ENCODE data around the gene SPEN.
"Not testable (repeated sequence)": the region's sequence is repeated elsewhere in the genome, so short reads cannot be mapped to it uniquely, and the experiment has no call there.

The SPEN gene

DNA sequence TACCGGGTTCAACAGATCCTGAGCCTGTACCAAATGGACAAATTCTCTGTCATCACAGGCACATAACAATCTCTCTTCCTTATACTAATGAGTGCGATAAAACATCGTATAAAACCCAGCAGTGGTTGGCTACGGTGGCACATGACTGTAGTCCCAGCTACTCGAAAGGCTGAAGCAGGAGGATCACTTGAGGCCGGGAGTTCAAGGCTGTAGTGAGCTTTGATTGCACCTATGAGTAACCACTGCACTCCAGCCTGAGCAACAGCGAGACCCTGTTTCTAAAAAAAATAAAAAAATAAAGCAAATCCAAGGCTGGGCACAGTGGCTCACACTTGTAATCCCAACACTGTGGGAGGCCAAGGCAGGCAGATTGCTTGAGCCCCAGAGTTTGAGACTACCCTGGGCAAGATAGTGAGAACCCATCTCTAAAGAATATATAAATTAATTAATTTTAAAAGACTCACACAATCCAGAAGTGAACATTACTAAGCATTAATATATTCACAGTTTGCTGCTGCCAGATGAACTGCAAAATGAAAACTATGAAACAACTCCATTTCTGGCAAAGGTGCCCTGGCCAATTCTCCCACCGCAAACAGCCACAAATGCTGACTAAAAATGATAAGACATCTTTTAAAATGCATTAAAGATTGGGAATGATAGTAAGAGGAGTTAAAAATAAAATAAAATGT lies 115.3 kb downstream of the SPEN start:
- DNase-seq, result no peak

DNA sequence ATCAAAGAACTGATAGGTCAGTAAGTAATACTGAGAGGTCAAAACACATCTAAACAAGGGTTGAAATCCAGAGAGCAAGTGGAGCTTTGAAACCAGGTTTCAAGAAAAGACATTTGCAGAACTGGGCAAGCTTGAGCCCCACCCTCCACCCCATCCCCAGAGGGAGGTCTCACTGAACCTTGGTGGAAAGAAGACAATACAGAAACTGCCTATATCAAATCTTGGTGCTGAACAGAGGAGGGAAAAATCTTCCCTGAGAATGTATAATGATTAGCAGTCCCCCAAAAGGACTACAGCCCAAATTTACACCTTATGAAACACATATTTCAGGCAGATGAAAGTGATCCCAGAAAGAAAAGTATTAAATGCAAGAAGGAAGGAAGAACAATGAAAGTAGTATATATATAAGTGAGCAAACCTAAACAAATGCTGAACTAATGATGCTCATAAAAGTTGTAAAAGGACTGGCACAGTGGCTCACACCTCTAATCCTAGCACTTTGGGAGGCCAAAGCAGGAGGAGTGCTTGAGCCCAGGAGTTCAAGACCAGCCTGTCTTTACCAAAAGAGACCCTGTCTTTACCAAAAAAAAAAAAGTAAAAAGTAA lies 116.0 kb downstream of the SPEN start:
- no peak for DNase-seq

- peak in 1 of 5 donors; percentile 41 for DNase-seq
Observed at GRCh38 chr1:15963968-15964648, 116.6 kb downstream of the SPEN start.

DNA sequence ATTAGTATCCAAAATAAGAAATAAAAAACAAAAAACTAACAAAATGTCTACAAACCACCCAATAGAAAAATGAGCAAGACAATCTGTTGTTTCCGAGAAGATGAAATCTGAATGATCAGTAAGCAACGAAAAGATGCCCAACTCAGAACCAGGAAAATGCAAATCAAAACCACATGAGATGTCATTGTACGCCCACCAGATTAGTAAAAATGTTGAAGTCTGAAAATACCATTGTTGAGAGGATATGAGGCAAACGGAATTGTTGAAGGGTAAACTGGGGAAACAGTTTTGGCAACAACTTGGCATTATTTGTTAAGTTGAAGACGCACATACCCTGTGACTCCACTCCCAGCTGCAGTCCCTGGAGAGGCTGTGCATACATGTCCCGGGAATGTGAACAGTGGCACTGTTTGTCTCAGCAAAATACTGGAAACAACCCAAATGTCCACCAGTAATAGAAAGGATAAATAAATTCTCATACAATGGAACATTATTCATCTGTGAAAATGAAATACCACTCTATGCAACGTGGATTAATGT lies 117.8 kb downstream of the SPEN start:
- DNase-seq, result peak in 1 of 5 donors; percentile 64

DNA sequence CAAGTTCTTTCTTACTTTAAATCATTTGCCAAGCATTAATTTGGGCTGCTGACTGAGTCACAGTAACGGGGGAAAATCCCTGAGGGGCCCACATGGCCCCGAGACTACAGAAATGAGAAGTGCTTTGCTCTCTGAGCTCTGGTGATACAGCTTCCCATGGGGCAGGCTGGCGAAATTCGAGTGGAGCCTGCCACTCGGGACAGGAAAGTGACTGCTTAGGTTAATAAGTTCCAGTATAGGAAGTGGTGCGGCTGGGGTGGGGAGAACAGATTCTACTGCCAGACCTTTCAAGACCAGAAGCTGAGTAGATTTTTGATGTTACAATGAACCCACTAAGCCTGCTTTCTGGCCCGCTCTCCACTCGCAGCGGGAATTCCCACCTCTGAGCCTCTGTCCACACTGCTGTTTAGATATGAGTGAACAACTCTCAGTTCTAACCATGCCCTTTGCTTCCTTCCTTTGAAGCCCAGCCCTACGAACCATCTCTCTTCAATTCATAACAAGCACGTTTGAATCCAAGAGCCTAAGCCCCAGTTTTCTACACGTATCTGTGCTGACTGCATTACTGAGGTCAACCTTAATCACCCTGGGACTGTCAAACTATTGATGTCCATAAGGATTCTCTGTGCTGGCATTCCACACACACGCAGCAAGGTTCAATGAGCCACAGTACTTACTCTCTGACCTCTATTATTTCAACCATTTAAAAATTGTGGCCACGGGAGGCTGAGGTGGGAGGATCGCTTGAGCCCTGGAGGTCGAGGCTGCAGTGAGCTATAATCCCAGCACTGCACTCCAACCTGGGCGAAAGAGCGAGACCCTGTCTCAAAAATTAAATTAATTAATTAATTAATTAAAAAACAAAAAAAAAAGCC lies 118.8 kb downstream of the SPEN start:
- DNase-seq, result peak in 3 of 5 donors; percentile 35 to 87 (median 41)

DNA sequence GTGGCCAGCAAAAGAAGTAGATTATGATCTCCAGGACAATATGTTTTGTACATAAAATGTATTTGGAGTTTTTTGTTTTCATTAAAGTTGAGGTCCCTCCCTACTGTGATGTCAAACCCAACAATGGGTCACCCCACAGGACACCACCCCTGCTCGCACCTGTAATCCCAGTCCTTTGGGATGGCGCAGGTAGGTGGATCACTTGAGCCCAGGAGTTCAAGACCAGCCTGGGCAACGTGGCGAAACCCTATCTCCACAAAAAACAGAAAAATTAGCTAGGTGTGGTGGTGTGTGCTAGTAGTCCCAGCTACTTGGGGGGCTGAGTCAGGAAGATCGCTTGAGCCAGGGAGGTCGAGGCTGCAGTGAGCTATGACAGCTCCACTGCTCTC lies 119.4 kb downstream of the SPEN start:
- no peak for DNase-seq

- no peak for DNase-seq
Observed at GRCh38 chr1:15968172-15968571, 120.7 kb downstream of the SPEN start.

GRCh38 chr1:15969321-15969880 lies 121.9 kb downstream of the SPEN start:
- DNase-seq, result no peak

GRCh38 chr1:15970911-15971310 lies 123.4 kb downstream of the SPEN start:
- DNase-seq, result no peak

DNA sequence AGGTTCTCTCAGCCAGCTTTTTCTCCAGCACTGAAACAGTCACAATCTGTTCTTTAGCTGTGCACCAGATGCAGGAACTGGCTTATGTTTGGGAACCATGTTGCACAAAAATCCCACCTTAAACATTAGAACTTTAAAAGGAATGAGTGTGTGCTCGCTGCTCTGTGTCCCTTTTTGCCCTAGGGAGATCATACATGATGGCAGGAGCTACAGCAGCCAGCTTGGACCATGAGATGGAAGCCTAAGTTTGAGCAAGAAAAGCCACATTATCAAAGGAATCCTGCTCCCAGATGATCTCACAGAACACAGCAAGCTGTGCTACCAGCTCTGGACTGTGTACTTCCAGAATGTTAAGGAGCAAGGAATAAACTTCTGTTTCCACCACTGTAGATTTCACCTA lies 124.9 kb downstream of the SPEN start:
- DNase-seq, result no peak

- DNase-seq, result no peak
Observed at GRCh38 chr1:15973772-15974171, 126.3 kb downstream of the SPEN start.

GRCh38 chr1:15974855-15975254 lies 127.3 kb downstream of the SPEN start:
- DNase-seq, result no peak

DNA sequence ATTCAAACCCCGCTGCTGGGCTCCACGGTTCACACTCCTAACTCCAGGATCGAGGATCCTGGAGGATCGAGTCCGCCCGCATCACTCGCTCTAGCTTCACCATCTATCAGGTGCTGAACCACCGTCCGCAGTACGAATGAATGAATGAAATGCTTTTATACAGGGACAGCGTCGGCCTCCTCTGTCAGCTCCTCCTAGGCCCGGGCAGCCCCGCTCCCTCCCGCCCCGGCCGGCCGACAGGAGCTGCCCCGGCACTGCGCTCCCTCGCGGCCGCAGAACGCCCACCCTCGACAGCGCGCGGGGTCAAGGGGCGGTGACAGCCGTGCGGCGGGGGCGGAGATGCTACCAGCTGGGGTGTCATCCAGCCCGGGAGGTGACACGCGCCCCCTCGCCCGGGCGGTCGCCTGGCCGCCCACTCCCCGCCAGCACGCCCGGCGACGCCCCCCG lies 127.9 kb downstream of the SPEN start:
- peak; percentile 43 to 67 (median 53) for DNase-seq

- peak; percentile 91 to 96 (median 94) for DNase-seq
Observed at GRCh38 chr1:15975805-15976680, 128.5 kb downstream of the SPEN start, which contains the start of gene ZBTB17. Gene ZBTB17 (minus strand): TSS chr1:15976101. CDS start chr1:15948495, 27,606 bp downstream.

DNA sequence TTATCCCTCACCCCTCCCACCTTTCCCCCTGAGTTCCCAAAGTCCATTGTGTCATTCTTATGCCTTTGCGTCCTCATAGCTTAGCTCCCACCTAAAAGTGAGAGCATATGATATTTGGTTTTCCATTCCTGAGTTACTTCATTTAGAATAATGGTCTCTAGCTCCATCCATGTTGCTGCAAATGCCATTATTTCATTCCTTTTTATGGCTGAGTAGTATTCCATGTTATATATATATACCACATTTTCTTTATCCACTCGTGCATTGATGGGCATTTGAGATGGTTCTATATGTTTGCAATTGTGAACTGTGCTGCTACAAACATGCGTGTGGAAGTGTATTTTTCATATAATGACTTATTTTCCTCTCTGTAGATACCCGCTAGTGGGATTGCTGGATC lies 130.4 kb downstream of the SPEN start:
- not testable (repeated sequence) for DNase-seq

GRCh38 chr1:15981679-15982078 lies 134.2 kb downstream of the SPEN start:
- no peak for DNase-seq

DNA sequence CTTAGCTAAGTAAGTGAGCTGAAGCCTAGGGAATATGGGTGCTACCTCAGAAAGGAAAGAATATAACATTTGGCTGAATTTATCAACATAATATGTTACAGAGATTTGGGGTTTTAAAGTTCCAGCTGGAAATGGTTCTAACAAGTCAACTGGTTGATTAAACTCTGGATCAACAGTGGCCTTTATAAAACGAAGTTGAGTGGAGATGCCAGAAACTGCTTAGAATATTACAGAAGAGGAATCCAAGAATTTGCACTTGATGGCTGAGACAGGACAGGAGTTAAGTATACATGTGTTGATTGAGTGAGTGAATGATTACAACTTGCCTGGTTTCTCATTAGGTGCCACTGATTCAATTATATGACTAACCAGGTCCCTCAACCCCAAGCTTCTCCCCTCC lies 135.8 kb downstream of the SPEN start:
- DNase-seq, result no peak

GRCh38 chr1:15985611-15986297 lies 138.2 kb downstream of the SPEN start:
- DNase-seq, result no peak

DNA sequence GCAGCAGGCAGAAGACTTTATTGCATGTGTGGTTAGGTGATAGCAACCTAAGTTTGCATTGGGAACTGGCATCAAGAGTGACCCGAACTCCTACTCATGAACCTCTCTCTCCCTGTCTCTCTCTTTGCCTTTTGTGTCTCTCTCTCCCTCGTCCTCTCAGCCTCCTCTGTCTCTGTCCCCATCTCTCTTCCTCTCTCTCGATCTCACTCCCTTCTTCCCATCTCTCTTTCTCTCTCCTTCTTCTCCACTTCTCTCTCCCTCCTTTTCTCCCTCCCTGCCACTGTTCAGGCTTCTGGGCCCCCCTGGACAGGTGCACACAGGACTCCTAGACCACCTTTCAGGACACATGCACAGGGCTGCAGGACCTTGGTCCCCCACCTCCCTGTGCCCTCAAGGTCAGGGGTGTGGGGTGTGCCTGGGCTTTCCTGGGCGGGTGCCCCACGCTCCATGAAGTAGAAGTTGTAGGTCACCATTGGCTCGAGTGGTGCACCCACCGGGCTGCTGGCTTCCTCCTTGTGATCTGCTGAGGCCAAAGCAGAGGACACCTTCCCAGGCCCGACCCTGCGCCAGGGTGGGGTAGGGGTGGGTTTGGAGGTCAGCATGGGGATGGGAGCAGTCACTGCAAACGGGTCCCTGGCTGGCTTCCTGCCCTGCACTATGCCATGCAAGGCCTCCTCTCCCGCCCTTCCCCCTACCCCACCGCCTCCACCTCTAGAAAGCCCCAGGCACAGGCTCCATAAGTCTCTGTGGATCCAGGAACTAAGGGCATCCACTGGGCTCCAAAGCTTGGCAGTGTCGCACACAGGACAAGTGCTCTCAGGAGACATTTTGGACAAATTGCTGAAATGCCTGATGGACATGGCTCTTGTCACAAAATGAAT lies 141.6 kb downstream of the SPEN start:
- no peak for DNase-seq
